NCI-H460 (cell line): ENCODE results near the gene GBX1. TPM values are rescaled to one million over a fixed set of nuclear protein-coding genes. Genes with fewer than 3 reads are reported as not detected.

Experiments used
- DNase-seq: peaks from one replicate; pipeline ENCODE4 v3.0.0-alpha.2; 2016; ENCODE audit warnings: low read depth; ENCODE audit errors: extremely low read depth
- total RNA-seq: library from RNA; depleted of rRNA; stranded (reverse); fragments of >200 nt; shearing (Covaris generic); gene quantifications from 2 replicates; pipeline ENCODE4 v1.2.3, GENCODE V29; 2014

Gene GBX1
- total RNA-seq, 1 experiment from 2014 or later: not detected

- no peak for DNase-seq
These were observed 28.3 kb upstream of the GBX1 start for GRCh38 chr7:151195616-151196450.

GRCh38 chr7:151194188-151194587, 26.7 kb upstream of the GBX1 start:
- DNase-seq: no peak

GRCh38 chr7:151193203-151193978, 25.9 kb upstream of the GBX1 start:
- DNase-seq: no peak

GRCh38 chr7:151192002-151192539, 24.6 kb upstream of the GBX1 start:
- DNase-seq: no peak

- DNase-seq: no peak
These were observed 24.1 kb upstream of the GBX1 start for GRCh38 chr7:151191544-151191943.

- DNase-seq: no peak
These were observed 21.5 kb upstream of the GBX1 start for GRCh38 chr7:151189038-151189437.

- no peak for DNase-seq
These were observed 20.7 kb upstream of the GBX1 start for GRCh38 chr7:151188252-151188542.

- DNase-seq: no peak
These were observed 20.1 kb upstream of the GBX1 start for GRCh38 chr7:151187409-151188251.

GRCh38 chr7:151186640-151187408, 19.3 kb upstream of the GBX1 start, which contains the start of gene ASB10:
TSS of gene ASB10 (minus strand) at chr7:151187250. CDS start at chr7:151187130, 120 bp downstream.
- no peak for DNase-seq

GRCh38 chr7:151185762-151186639, 18.5 kb upstream of the GBX1 start:
- DNase-seq: no peak

- DNase-seq: no peak
These were observed 13.5 kb upstream of the GBX1 start for GRCh38 chr7:151181011-151181431.

- DNase-seq: no peak
These were observed 12.5 kb upstream of the GBX1 start for GRCh38 chr7:151179946-151180345.

GRCh38 chr7:151179287-151179860, 11.9 kb upstream of the GBX1 start:
- no peak for DNase-seq

- no peak for DNase-seq
These were observed 11.3 kb upstream of the GBX1 start for GRCh38 chr7:151178831-151179230.

- DNase-seq: no peak
These were observed 10.7 kb upstream of the GBX1 start for GRCh38 chr7:151178236-151178635.

GRCh38 chr7:151177310-151177709, 9.8 kb upstream of the GBX1 start:
- no peak for DNase-seq

- DNase-seq: no peak
These were observed 8.9 kb upstream of the GBX1 start for GRCh38 chr7:151176401-151176800.

- no peak for DNase-seq
These were observed 8.4 kb upstream of the GBX1 start for GRCh38 chr7:151175793-151176311.
